ENCODE results near the gene KIRREL3. TPM values are rescaled to one million over a fixed set of nuclear protein-coding genes. Genes with fewer than 3 reads are reported as not detected.

KIRREL3 gene
- total RNA-seq, 2 donors from 2014 or later: 0.61 to 0.64 TPM

- TF ChIP-seq CTCF (IDR thresholded peaks at IDR 0.05): no peak
- Histone ChIP-seq H3K4me1 (no peaks in the 10 kb centered on the region), H3K9me3 (no peaks in the 10 kb centered on the region), H3K27ac (no peak overlapping the region), H3K27me3 (no peaks in the 10 kb centered on the region), H3K9ac (ENCODE audit: low read depth in 2 of 2, low read length in 2 of 2) (no peak overlapping the region), H3K36me3 (no peaks in the 10 kb centered on the region), H3K4me3 (no peak overlapping the region)
- no peak for DNase-seq
- intact Hi-C loops (cut with DNase I): no loop called here
These were observed 313.1 kb downstream of the KIRREL3 start for GRCh38 chr11:126687477-126687876.

- no peak for DNase-seq
- no peak for TF ChIP-seq CTCF (IDR thresholded peaks at IDR 0.05)
- H3K36me3 ChIP-seq: no peaks in the 10 kb centered on the region
- no peaks in the 10 kb centered on the region for H3K27me3 ChIP-seq
- H3K4me3 ChIP-seq: no peak overlapping the region
- intact Hi-C loops (cut with DNase I): no loop called here
- no peaks in the 10 kb centered on the region for H3K4me1 ChIP-seq
- no peaks in the 10 kb centered on the region for H3K9me3 ChIP-seq
- no peak overlapping the region for H3K9ac ChIP-seq (ENCODE audit: low read depth in 2 of 2, low read length in 2 of 2)
- H3K27ac ChIP-seq: no peak overlapping the region
These were observed 313.6 kb downstream of the KIRREL3 start for GRCh38 chr11:126686938-126687337.

GRCh38 chr11:126683766-126684728 lies 316.5 kb downstream of the KIRREL3 start:
- Histone ChIP-seq H3K36me3 (no peaks in the 10 kb centered on the region), H3K4me1 (no peaks in the 10 kb centered on the region), H3K27me3 (no peaks in the 10 kb centered on the region), H3K4me3 (no peak overlapping the region), H3K9me3 (no peaks in the 10 kb centered on the region), H3K27ac (no peak overlapping the region), H3K9ac (ENCODE audit: low read depth in 2 of 2, low read length in 2 of 2) (no peak overlapping the region)
- no peak for DNase-seq
- intact Hi-C loops (cut with DNase I): no loop called here
- TF ChIP-seq CTCF (IDR thresholded peaks at IDR 0.05): no peak

GRCh38 chr11:126682590-126682989 lies 318.0 kb downstream of the KIRREL3 start:
- no peak for TF ChIP-seq CTCF (IDR thresholded peaks at IDR 0.05)
- no peaks in the 10 kb centered on the region for H3K27me3 ChIP-seq
- no peaks in the 10 kb centered on the region for H3K9me3 ChIP-seq
- no peak overlapping the region for H3K27ac ChIP-seq
- H3K9ac ChIP-seq (ENCODE audit: low read depth in 2 of 2, low read length in 2 of 2): no peak overlapping the region
- no peak for DNase-seq
- intact Hi-C loops (cut with DNase I): no loop called here
- H3K4me1 ChIP-seq: no peaks in the 10 kb centered on the region
- H3K4me3 ChIP-seq: no peak overlapping the region
- no peaks in the 10 kb centered on the region for H3K36me3 ChIP-seq

- Histone ChIP-seq H3K4me1 (no peaks in the 10 kb centered on the region), H3K27ac (no peak overlapping the region), H3K4me3 (no peak overlapping the region), H3K27me3 (no peaks in the 10 kb centered on the region), H3K9me3 (no peaks in the 10 kb centered on the region), H3K9ac (ENCODE audit: low read depth in 2 of 2, low read length in 2 of 2) (no peak overlapping the region), H3K36me3 (no peaks in the 10 kb centered on the region)
- TF ChIP-seq CTCF (IDR thresholded peaks at IDR 0.05): no peak
- no peak for DNase-seq
- intact Hi-C loops (cut with DNase I): no loop called here
These were observed 319.9 kb downstream of the KIRREL3 start for GRCh38 chr11:126680700-126681099.
